ENCODE data around the gene KIAA1755.

DNA sequence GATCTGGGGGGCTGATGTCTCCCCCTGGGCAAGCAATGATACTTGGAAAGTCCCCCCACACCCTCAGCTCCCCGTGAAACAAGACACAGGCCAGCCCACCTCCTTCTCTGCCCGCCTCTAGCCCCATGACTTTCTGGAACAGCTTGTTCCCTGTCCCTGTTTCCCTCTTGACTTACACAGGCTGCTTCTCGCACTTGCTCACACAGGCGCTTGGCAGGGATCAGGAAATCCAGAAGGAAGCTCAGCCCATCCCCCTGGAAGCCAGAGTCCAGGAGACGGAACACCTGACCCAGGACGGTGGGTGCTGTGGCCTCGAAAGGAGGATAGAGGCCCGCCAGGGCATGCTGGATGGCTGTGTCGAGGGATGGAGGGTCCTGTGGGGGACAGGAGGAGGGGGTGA, 14.8 kb downstream of the KIAA1755 start:
- TF ChIP-seq CTCF (IDR thresholded peaks at IDR 0.05 in 4 of 5, conservative IDR thresholded peaks at IDR 0.05 in 1 of 5) (no peak), POLR2A (IDR thresholded peaks at IDR 0.05) (no peak)

Data from gastrocnemius medialis (tissue), 4 donors.